K562 (cell line): Measurements from ENCODE around the gene PPIF. TPM values are rescaled to one million over a fixed set of nuclear protein-coding genes. Genes with fewer than 3 reads are reported as not detected.
A peak's percentile ranks its signal among the peaks of the same experiment; 100 is the strongest.

Experiments
- ATAC-seq: fragments of 200-7000 bp; cut with Tn5 transposase; 3 replicates; pipeline ENCODE4 v1.9.1; 2020; ENCODE audit warnings: moderate library complexity
- BruUV-seq: library from RNA; stranded (reverse); fragments of 400-500 nt; replicated peaks from 2 replicates; lab custom pipeline; 2021; lab: Mats Ljungman, UMichigan
- CTCF ChIA-PET: fragments of 300-600 bp; formaldehyde crosslinking; extraction: SDS; loops from one replicate; lab custom pipeline; 2021; ENCODE audit warnings: low intra/inter-chr PET ratio; lab: Yijun Ruan, JAX
- POLR2A ChIA-PET: fragments of 300-600, 350-650 bp; sonication (Branson Sonifier 250); formaldehyde crosslinking; extraction: SDS; loops from one replicate; lab custom pipeline; 2021; ENCODE audit warnings: antibody characterized with exemption, inconsistent platforms; lab: Yijun Ruan, JAX
- DNase-seq, 4 experiments: peaks; one replicate each; pipeline versions ENCODE4 v3.0.0 to v3.0.0-alpha.2; 2011 to 2018; ENCODE audit warnings: low spot score in 3 of 4, mixed read lengths in 3 of 4; ENCODE audit errors: extremely low read depth in 1 of 4
- FAIRE-seq: peaks from 2 replicates; lab custom pipeline; 2011; peaks lifted over from hg19 to GRCh38; lab: Jason Lieb, UNC
- H2AFZ ChIP-seq: 2 replicates; pipeline ENCODE4 v1.6.0; 2011; ENCODE audit warnings: low read depth, low read length, control low read depth, inconsistent platforms
- H3K27ac ChIP-seq: fragments of 200-600 bp; 3 replicates; pipeline ENCODE4 v1.8.0; 2011; ENCODE audit warnings: low read depth, mild to moderate bottlenecking, control low read depth, inconsistent platforms, low read length, moderate library complexity, mixed read lengths; ENCODE audit errors: extremely low read depth
- H3K27me3 ChIP-seq, 2 experiments: fragments of 300-600 bp in 1 of 2; 2 replicates in 1 of 2; 3 replicates in 1 of 2; pipeline versions ENCODE4 v1.6.0 to v1.8.0; 2011; ENCODE audit warnings: inconsistent platforms in 2 of 2, low read length in 2 of 2, mild to moderate bottlenecking in 1 of 2, mixed read lengths in 1 of 2, moderate library complexity in 1 of 2; ENCODE audit not compliant: control insufficient read depth in 2 of 2, insufficient read depth in 2 of 2
- H3K36me3 ChIP-seq: fragments of 300-600 bp; 3 replicates; pipeline ENCODE4 v1.8.0; 2011; ENCODE audit warnings: mild to moderate bottlenecking, low read length, inconsistent platforms; ENCODE audit not compliant: control insufficient read depth, insufficient read depth
- H3K4me1 ChIP-seq, 2 experiments: fragments of 200-600 bp in 1 of 2; replicated peaks in 1 of 2; 2 replicates in 1 of 2; 3 replicates in 1 of 2; pipeline versions ENCODE4 v1.5.1 to v1.8.0; 2011; ENCODE audit warnings: inconsistent platforms in 2 of 2, low read length in 2 of 2, mild to moderate bottlenecking in 1 of 2, mixed read lengths in 1 of 2, moderate library complexity in 1 of 2; ENCODE audit not compliant: control insufficient read depth in 2 of 2, insufficient read depth in 2 of 2
- H3K4me2 ChIP-seq: 2 replicates; pipeline ENCODE4 v1.6.1; 2011; ENCODE audit warnings: low read length, control low read depth, inconsistent platforms, mixed read lengths; ENCODE audit not compliant: insufficient read depth
- H3K4me3 ChIP-seq: fragments of 200-600 bp; sonication (generic), shearing (Covaris generic); 2 replicates; pipeline ENCODE4 v1.5.1; 2016; ENCODE audit warnings: control low read depth, inconsistent platforms
- H3K79me2 ChIP-seq: fragments of 200-600 bp; 3 replicates; pipeline ENCODE4 v1.8.0; 2011; ENCODE audit warnings: low read length, inconsistent platforms; ENCODE audit not compliant: control insufficient read depth, insufficient read depth
- H3K9ac ChIP-seq, 2 experiments: 2 replicates each; pipeline versions ENCODE4 v1.6.0 to v1.6.1; 2011; ENCODE audit warnings: low read depth in 2 of 2, low read length in 2 of 2, control low read depth in 1 of 2, inconsistent platforms in 1 of 2, mild to moderate bottlenecking in 1 of 2, mixed read lengths in 1 of 2; ENCODE audit not compliant: insufficient read depth in 1 of 2
- H3K9me1 ChIP-seq: one replicate; pipeline ENCODE4 v1.6.0; 2011; ENCODE audit warnings: inconsistent platforms, mild to moderate bottlenecking, low read length, moderate library complexity; ENCODE audit not compliant: control insufficient read depth, insufficient read depth
- H3K9me3 ChIP-seq: replicated peaks from 2 replicates; pipeline ENCODE4 v1.5.1; 2011; ENCODE audit warnings: low read depth, low read length, inconsistent platforms; ENCODE audit not compliant: control insufficient read depth, insufficient read depth
- H4K20me1 ChIP-seq: replicated peaks from 2 replicates; pipeline ENCODE4 v1.6.1; 2011; ENCODE audit warnings: low read length, inconsistent platforms, mixed read lengths; ENCODE audit not compliant: control insufficient read depth, insufficient read depth
- C11orf30 ChIP-seq: fragments of 450-650 bp; IDR thresholded peaks from 2 replicates; pipeline ENCODE4 v1.6.1; 2016; ENCODE audit warnings: low read depth, mild to moderate bottlenecking
- CXXC5 ChIP-seq: fragments of 250-450 bp; sonication (Bioruptor Pico); IDR thresholded peaks from 2 replicates; pipeline ENCODE4 v1.8.0; 2022; ENCODE audit warnings: inconsistent platforms, mild to moderate bottlenecking, moderate library complexity
- MTF1 ChIP-seq: fragments of 250-450 bp; sonication (Bioruptor Pico); IDR thresholded peaks from 2 replicates; pipeline ENCODE4 v1.9.0; 2021; ENCODE audit warnings: moderate library complexity, mild to moderate bottlenecking, inconsistent platforms, borderline replicate concordance
- POLR2G ChIP-seq: fragments of 200-400 bp; formaldehyde crosslinking; IDR thresholded peaks from 2 replicates; pipeline ENCODE4 v1.6.1; 2017; ENCODE audit warnings: low read depth, mild to moderate bottlenecking, antibody characterized with exemption, low read length, moderate library complexity
- TSHZ1 ChIP-seq: fragments of 250-450 bp; sonication (Bioruptor Pico); IDR thresholded peaks from 2 replicates; pipeline ENCODE4 v1.4.0; 2020; ENCODE audit warnings: mild to moderate bottlenecking, moderate library complexity
- WGBS: fragments of 100-300 bp; shearing (Covaris generic); methylation state at CpG from one replicate; pipeline ENCODE4 v1.1.6; 2016; ENCODE audit warnings: low coverage, mixed read lengths; ENCODE audit not compliant: insufficient coverage; ENCODE audit errors: missing lambda C conversion rate; 5-methylcytosine and 5-hydroxymethylcytosine counted together
- in situ Hi-C: fragments of 300-500 bp; cut with MboI; formaldehyde crosslinking; loops from 4 replicates; pipeline ENCODE4 v1.15.0; 2018; ENCODE audit warnings: inconsistent platforms, mixed read lengths
- intact Hi-C: fragments of 100-400 bp; cut with micrococcal nuclease; formaldehyde crosslinking; loops from 2 replicates; pipeline ENCODE4 v1.14.2; 2022
- polyA plus RNA-seq, 8 experiments: library from polyadenylated mRNA; depleted of rRNA in 4 of 8; stranded (reverse) in 5 of 8; unstranded in 3 of 8; fragments of >200 nt; fragmentation: Nextera tagmentation in 2 of 8; fragmentation: Illumina TruSeq in 1 of 8; extraction: Ambion mirVana in 2 of 8; extraction: Trizol in 1 of 8; gene quantifications; 2 replicates each; pipeline versions ENCODE4 v1.2.1 to v1.2.3, GENCODE V29; 2011 to 2014; ENCODE audit warnings: inconsistent platforms in 1 of 8, missing spikeins in 1 of 8
- total RNA-seq, 7 experiments: library from RNA; depleted of rRNA in 6 of 7; stranded (reverse); fragments of >200 nt in 6 of 7; fragmentation: Illumina TruSeq in 2 of 7; extraction: Trizol in 2 of 7; gene quantifications; 2 replicates each; pipeline versions ENCODE4 v1.2.1 to v1.2.3, GENCODE V29; 2011 to 2021; ENCODE audit warnings: low replicate concordance in 1 of 7
- TF ChIP-seq, protein P1 (sequence below): sonication (generic); formaldehyde crosslinking; IDR thresholded peaks from 2 replicates; pipeline ENCODE4 v1.8.1; 2023; ENCODE audit warnings: mild to moderate bottlenecking, missing genetic modification reagents, moderate library complexity

Gene PPIF
- total and polyA plus RNA-seq, 9 of the 15 experiments (the other 6 are each of a cell fraction or from before 2014, with no cell fraction given), result 40.9 to 287 (median 117) TPM

DNA sequence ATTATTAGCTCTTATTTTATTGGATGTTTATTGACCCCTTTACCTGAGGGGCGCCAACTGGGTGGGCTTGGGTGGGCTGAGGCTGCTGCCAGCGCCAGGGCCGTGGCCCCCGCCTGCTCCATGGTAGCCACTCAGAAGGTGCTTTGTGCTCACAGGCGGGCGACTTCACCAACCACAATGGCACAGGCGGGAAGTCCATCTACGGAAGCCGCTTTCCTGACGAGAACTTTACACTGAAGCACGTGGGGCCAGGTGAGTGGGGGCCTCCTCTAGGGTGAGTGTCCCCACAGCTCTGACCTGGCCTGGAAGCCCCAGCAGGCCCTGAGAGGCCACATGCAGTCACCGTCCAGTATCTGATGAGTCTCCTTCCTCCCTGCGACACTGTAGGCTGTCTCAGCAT, 4.1 kb downstream of the PPIF start:
- 98% methylated on average over 11 of the region's 13 CpGs for WGBS
- H3K4me1 ChIP-seq, result peaks cover 22 to 50% of the 10 kb centered on the region in 2 experiments
- FAIRE-seq, result no peak

DNA sequence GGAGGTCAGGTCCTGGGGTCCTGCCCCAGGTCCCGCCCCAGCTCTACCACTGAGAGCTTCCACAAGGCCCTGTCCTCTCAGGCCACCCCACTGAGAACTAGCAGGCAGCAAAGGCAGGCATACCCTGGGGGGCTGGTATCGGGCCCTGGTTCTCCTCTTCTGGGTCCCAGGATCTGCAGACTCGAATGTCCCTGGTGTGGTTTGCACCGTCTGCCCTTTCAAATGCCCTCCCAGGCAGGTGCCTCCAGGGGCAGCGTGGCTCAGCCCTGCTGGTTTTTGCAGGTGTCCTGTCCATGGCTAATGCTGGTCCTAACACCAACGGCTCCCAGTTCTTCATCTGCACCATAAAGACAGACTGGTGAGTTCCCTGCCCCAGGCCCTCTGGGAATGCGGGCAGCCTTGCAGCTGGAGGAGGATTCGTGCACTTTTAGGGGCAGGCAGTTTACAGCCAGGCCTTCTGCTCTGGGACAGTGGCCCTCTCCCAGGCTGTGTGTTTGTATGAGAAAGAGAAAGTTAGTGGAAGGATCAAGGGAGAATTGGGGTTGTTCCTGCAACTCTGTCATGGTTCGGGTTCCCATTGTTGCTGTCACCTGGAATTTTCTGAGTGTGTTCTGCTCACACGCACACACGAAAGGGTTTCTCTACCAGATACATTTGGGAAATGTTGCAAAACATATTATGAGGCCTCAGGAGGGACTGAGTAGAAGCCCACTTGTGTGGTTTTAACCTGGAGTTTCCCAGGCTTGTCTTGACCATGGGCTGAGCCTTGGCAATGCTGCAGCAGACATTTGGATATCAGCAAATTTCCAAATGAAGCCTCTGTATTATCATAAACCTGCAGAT, 5.0 kb downstream of the PPIF start:
- peaks cover 18 to 40% of the 10 kb centered on the region in 2 experiments for H3K4me1 ChIP-seq
- intact Hi-C loops, result no loop called here
- TF ChIP-seq CXXC5 (CRISPR knock-in tag), result no peak
- no peak for TF ChIP-seq MTF1 (CRISPR knock-in tag)
- TF ChIP-seq, protein P1, sequence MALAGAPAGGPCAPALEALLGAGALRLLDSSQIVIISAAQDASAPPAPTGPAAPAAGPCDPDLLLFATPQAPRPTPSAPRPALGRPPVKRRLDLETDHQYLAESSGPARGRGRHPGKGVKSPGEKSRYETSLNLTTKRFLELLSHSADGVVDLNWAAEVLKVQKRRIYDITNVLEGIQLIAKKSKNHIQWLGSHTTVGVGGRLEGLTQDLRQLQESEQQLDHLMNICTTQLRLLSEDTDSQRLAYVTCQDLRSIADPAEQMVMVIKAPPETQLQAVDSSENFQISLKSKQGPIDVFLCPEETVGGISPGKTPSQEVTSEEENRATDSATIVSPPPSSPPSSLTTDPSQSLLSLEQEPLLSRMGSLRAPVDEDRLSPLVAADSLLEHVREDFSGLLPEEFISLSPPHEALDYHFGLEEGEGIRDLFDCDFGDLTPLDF (CRISPR knock-in tag), result 0 out of 2 replicates have a peak, but pooled peaks have one; percentile 1
- TF ChIP-seq TSHZ1 (CRISPR knock-in tag), result no peak

More for the DNA sequence above, 4.1 kb downstream of the PPIF start:
- Histone ChIP-seq H3K36me3 (peaks cover 77% of the 10 kb centered on the region), H3K79me2 (peaks cover 39% of the 10 kb centered on the region), H3K4me3 (no peak overlapping the region), H3K27me3 (no peaks in the 10 kb centered on the region), H3K4me2 (no peak overlapping the region), H2AFZ (no peak overlapping the region), H3K9me1 (peaks cover 21% of the 10 kb centered on the region), H3K9ac (0 out of 4 replicates have a peak overlapping the region, but pooled peaks of 1 of the 2 experiments have one; percentile 21), H3K27ac (no peak overlapping the region), H4K20me1 (peaks cover 25% of the 10 kb centered on the region), H3K9me3 (no peaks in the 10 kb centered on the region)
- ATAC-seq (no peak), DNase-seq (no peak)
- no TSS peak for BruUV-seq
- intact Hi-C loops, result no loop called here
- 0 out of 2 replicates have a peak, but pooled peaks have one; percentile 4 for TF ChIP-seq POLR2G
- TF ChIP-seq C11orf30, result no peak
- POLR2A ChIA-PET, result interaction anchor here (0.7 to 0.9 kb wide), 2 partner anchors 11 to 42 kb away, joined by 3 read pairs; no protein-coding TSS in a partner anchor
- in situ Hi-C loops, result no loop called here
- CTCF ChIA-PET, result no interaction called here

More for the DNA sequence above, 5.0 kb downstream of the PPIF start:
- no peak overlapping the region for H3K9ac ChIP-seq
- H3K27me3 ChIP-seq, result no peaks in the 10 kb centered on the region
- no peak overlapping the region for H3K4me3 ChIP-seq
- H3K9me1 ChIP-seq, result peaks cover 21% of the 10 kb centered on the region
- ATAC-seq (no peak), DNase-seq (peak in 1 of 4 experiments; percentile 6), FAIRE-seq (no peak)
- peaks cover 25% of the 10 kb centered on the region for H4K20me1 ChIP-seq
- no TSS peak for BruUV-seq
- no peak overlapping the region for H3K4me2 ChIP-seq
- no peaks in the 10 kb centered on the region for H3K9me3 ChIP-seq
- CTCF ChIA-PET, result no interaction called here
- POLR2A ChIA-PET, result no interaction called here
- peaks cover 39% of the 10 kb centered on the region for H3K79me2 ChIP-seq
- in situ Hi-C loops, result no loop called here
- no peak overlapping the region for H3K27ac ChIP-seq
- peaks cover 77% of the 10 kb centered on the region for H3K36me3 ChIP-seq
- over 99% methylated on average over 11 of the region's 11 CpGs for WGBS
- H2AFZ ChIP-seq, result no peak overlapping the region
